HepG2 (cell line): ENCODE results near the gene OGG1. TPM values are rescaled to one million over a fixed set of nuclear protein-coding genes. Genes with fewer than 3 reads are reported as not detected.
A peak's percentile ranks its signal among the peaks of the same experiment; 100 is the strongest.

Experiments
- ATAD3A ChIP-seq: sonication (generic); formaldehyde crosslinking; IDR thresholded peaks from 2 replicates; pipeline ENCODE4 v1.4.0; 2020; ENCODE audit warnings: missing genetic modification reagents
- EP300 ChIP-seq, 3 experiments: sonication (generic) in 1 of 3; formaldehyde crosslinking in 1 of 3; IDR thresholded peaks; 2 replicates each; pipeline versions ENCODE4 v1.5.1 to v1.6.1; 2011 to 2020; ENCODE audit warnings: low read depth in 2 of 3, low read length in 2 of 3, borderline replicate concordance in 1 of 3, improper control_type of control experiment in 1 of 3, mild to moderate bottlenecking in 1 of 3, missing genetic modification reagents in 1 of 3, moderate library complexity in 1 of 3
- FOXK2 ChIP-seq: fragments of 450-650 bp; IDR thresholded peaks from 2 replicates; pipeline ENCODE4 v1.6.1; 2016
- IRX3 ChIP-seq: sonication (generic); formaldehyde crosslinking; IDR thresholded peaks from 2 replicates; pipeline ENCODE4 v1.8.1; 2023; ENCODE audit warnings: mild to moderate bottlenecking, low read depth, missing genetic modification reagents, borderline replicate concordance
- KDM1A ChIP-seq: IDR thresholded peaks from 2 replicates; pipeline ENCODE4 v1.6.1; 2016; ENCODE audit warnings: missing compliant biosample characterization
- MLLT10 ChIP-seq: sonication (generic); formaldehyde crosslinking; IDR thresholded peaks from 2 replicates; pipeline ENCODE4 v1.4.0; 2020; ENCODE audit warnings: missing genetic modification reagents
- NCOA1 ChIP-seq: sonication (generic); formaldehyde crosslinking; IDR thresholded peaks from 2 replicates; pipeline ENCODE4 v1.9.0; 2021; ENCODE audit warnings: missing genetic modification reagents
- SMYD3 ChIP-seq: sonication (generic); formaldehyde crosslinking; IDR thresholded peaks from 2 replicates; pipeline ENCODE4 v1.8.1; 2023; ENCODE audit warnings: mild to moderate bottlenecking, missing genetic modification reagents
- SRSF9 ChIP-seq: fragments of 200-400 bp; formaldehyde crosslinking; IDR thresholded peaks from 2 replicates; pipeline ENCODE4 v1.6.1; 2018; ENCODE audit warnings: borderline replicate concordance, mild to moderate bottlenecking, low read depth, low read length; ENCODE audit not compliant: insufficient read depth, poor library complexity, severe bottlenecking
- ZNF282 ChIP-seq: fragments of 450-650 bp; IDR thresholded peaks from 2 replicates; pipeline ENCODE4 v1.6.1; 2018; ENCODE audit not compliant: partially characterized antibody
- ZNF367 ChIP-seq: sonication (generic); formaldehyde crosslinking; IDR thresholded peaks from 2 replicates; pipeline ENCODE4 v1.4.0; 2020; ENCODE audit warnings: missing genetic modification reagents, borderline replicate concordance
- ZNF605 ChIP-seq: sonication (generic); formaldehyde crosslinking; IDR thresholded peaks from 2 replicates; pipeline ENCODE4 v1.8.0; 2022; ENCODE audit warnings: mild to moderate bottlenecking, missing genetic modification reagents
- ZNF644 ChIP-seq: IDR thresholded peaks from 2 replicates; pipeline ENCODE4 v1.6.1; 2016; ENCODE audit warnings: low read depth
- polyA plus RNA-seq, 8 experiments: library from polyadenylated mRNA; depleted of rRNA in 3 of 8; stranded (reverse) in 7 of 8; unstranded in 1 of 8; fragments of >200 nt; fragmentation: Illumina TruSeq in 4 of 8; extraction: Trizol in 4 of 8; gene quantifications; 2 replicates each; pipeline versions ENCODE4 v1.2.1 to v1.2.3, GENCODE V29; 2011 to 2016; ENCODE audit warnings: low read depth in 4 of 8, missing spikeins in 1 of 8, mixed read lengths in 1 of 8; ENCODE audit not compliant: insufficient read depth in 1 of 8
- total RNA-seq, 5 experiments: library from RNA; depleted of rRNA; stranded (reverse); fragments of >200 nt; fragmentation: Illumina TruSeq; extraction: Trizol; gene quantifications; 2 replicates each; pipeline ENCODE4 v1.2.3, GENCODE V29; 2016; ENCODE audit warnings: low read depth in 1 of 5
- TF ChIP-seq, protein P1 (sequence below): sonication (generic); formaldehyde crosslinking; conservative IDR thresholded peaks from 2 replicates; pipeline ENCODE4 v1.5.0; 2020; ENCODE audit warnings: missing genetic modification reagents
- TF ChIP-seq, protein P2 (sequence below): sonication (generic); formaldehyde crosslinking; IDR thresholded peaks from 2 replicates; pipeline ENCODE4 v1.4.0; 2020; ENCODE audit warnings: missing genetic modification reagents
- TF ChIP-seq, protein P3 (sequence below): sonication (generic); formaldehyde crosslinking; IDR thresholded peaks from 2 replicates; pipeline ENCODE4 v1.4.0; 2020; ENCODE audit warnings: missing genetic modification reagents
- TF ChIP-seq, protein P4 (sequence below): sonication (generic); formaldehyde crosslinking; IDR thresholded peaks from 2 replicates; pipeline ENCODE4 v1.5.0; 2020; ENCODE audit warnings: missing genetic modification reagents
- TF ChIP-seq, protein P5 (sequence below): sonication (generic); formaldehyde crosslinking; IDR thresholded peaks from 2 replicates; pipeline ENCODE4 v1.4.0; 2020; ENCODE audit warnings: missing genetic modification reagents
- TF ChIP-seq, protein P6 (sequence below): IDR thresholded peaks from 2 replicates; pipeline ENCODE4 v1.6.1; 2016

OGG1 gene
- total and polyA plus RNA-seq, 2 of the 13 experiments (the other 11 are each of a cell fraction or from before 2014, with no cell fraction given): 28.7 to 33.2 TPM

DNA sequence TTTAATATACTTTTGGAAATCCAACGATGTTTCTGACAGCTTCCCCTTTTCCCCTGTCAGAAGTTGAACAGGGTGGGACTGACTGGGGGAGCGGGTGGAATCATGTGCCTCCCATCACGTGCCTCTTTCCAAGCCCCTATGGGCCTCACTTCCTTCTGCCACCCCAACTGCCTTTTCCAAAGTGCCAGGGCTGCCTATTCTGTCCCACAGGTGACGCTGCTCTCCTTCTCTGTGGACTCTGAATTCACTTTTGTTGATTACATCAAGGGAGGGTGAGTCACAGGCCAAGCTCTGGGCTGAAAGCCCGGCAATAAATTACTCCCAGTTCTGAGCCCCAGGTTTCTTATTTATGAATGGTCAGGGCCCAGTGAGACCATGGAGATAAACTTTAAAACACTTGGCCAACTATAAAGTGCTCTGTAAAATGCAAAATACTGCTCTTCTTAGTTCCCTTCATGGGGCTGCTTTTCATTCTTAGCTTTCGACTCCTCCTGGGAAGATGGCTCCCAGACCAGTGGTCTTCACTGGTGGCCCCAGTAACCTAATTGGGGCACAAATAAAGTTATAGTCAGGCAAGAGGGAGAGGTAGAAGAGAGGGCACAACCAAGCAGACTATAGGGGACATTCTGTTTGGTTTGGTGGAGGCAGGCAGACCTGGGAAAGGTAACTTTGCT is 33.9 kb upstream of the OGG1 start (continued):
- TF ChIP-seq, protein P1, sequence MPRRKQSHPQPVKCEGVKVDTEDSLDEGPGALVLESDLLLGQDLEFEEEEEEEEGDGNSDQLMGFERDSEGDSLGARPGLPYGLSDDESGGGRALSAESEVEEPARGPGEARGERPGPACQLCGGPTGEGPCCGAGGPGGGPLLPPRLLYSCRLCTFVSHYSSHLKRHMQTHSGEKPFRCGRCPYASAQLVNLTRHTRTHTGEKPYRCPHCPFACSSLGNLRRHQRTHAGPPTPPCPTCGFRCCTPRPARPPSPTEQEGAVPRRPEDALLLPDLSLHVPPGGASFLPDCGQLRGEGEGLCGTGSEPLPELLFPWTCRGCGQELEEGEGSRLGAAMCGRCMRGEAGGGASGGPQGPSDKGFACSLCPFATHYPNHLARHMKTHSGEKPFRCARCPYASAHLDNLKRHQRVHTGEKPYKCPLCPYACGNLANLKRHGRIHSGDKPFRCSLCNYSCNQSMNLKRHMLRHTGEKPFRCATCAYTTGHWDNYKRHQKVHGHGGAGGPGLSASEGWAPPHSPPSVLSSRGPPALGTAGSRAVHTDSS: no peak
- TF ChIP-seq KDM1A (CRISPR knock-in tag) (no peak), FOXK2 (no peak), ZNF644 (no peak), ZNF367 (CRISPR knock-in tag) (no peak), ZNF282 (no peak), ZNF605 (no peak), SRSF9 (no peak), EP300 (IDR thresholded peaks at IDR 0.05; ENCODE audit: low read depth in 2 of 2, low read length in 2 of 2) (no peak), EP300 (CRISPR knock-in tag; IDR thresholded peaks at IDR 0.05; ENCODE audit: borderline replicate concordance) (no peak), SMYD3 (CRISPR knock-in tag) (no peak), MLLT10 (CRISPR knock-in tag) (no peak), ATAD3A (CRISPR knock-in tag) (no peak), IRX3 (no peak), NCOA1 (CRISPR knock-in tag) (no peak)
- TF ChIP-seq, protein P2, sequence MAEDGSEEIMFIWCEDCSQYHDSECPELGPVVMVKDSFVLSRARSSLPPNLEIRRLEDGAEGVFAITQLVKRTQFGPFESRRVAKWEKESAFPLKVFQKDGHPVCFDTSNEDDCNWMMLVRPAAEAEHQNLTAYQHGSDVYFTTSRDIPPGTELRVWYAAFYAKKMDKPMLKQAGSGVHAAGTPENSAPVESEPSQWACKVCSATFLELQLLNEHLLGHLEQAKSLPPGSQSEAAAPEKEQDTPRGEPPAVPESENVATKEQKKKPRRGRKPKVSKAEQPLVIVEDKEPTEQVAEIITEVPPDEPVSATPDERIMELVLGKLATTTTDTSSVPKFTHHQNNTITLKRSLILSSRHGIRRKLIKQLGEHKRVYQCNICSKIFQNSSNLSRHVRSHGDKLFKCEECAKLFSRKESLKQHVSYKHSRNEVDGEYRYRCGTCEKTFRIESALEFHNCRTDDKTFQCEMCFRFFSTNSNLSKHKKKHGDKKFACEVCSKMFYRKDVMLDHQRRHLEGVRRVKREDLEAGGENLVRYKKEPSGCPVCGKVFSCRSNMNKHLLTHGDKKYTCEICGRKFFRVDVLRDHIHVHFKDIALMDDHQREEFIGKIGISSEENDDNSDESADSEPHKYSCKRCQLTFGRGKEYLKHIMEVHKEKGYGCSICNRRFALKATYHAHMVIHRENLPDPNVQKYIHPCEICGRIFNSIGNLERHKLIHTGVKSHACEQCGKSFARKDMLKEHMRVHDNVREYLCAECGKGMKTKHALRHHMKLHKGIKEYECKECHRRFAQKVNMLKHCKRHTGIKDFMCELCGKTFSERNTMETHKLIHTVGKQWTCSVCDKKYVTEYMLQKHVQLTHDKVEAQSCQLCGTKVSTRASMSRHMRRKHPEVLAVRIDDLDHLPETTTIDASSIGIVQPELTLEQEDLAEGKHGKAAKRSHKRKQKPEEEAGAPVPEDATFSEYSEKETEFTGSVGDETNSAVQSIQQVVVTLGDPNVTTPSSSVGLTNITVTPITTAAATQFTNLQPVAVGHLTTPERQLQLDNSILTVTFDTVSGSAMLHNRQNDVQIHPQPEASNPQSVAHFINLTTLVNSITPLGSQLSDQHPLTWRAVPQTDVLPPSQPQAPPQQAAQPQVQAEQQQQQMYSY (CRISPR knock-in tag): no peak
- TF ChIP-seq, protein P3, sequence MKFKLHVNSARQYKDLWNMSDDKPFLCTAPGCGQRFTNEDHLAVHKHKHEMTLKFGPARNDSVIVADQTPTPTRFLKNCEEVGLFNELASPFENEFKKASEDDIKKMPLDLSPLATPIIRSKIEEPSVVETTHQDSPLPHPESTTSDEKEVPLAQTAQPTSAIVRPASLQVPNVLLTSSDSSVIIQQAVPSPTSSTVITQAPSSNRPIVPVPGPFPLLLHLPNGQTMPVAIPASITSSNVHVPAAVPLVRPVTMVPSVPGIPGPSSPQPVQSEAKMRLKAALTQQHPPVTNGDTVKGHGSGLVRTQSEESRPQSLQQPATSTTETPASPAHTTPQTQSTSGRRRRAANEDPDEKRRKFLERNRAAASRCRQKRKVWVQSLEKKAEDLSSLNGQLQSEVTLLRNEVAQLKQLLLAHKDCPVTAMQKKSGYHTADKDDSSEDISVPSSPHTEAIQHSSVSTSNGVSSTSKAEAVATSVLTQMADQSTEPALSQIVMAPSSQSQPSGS (CRISPR knock-in tag): no peak
- TF ChIP-seq, protein P4, sequence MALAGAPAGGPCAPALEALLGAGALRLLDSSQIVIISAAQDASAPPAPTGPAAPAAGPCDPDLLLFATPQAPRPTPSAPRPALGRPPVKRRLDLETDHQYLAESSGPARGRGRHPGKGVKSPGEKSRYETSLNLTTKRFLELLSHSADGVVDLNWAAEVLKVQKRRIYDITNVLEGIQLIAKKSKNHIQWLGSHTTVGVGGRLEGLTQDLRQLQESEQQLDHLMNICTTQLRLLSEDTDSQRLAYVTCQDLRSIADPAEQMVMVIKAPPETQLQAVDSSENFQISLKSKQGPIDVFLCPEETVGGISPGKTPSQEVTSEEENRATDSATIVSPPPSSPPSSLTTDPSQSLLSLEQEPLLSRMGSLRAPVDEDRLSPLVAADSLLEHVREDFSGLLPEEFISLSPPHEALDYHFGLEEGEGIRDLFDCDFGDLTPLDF (CRISPR knock-in tag): no peak
- TF ChIP-seq, protein P5, sequence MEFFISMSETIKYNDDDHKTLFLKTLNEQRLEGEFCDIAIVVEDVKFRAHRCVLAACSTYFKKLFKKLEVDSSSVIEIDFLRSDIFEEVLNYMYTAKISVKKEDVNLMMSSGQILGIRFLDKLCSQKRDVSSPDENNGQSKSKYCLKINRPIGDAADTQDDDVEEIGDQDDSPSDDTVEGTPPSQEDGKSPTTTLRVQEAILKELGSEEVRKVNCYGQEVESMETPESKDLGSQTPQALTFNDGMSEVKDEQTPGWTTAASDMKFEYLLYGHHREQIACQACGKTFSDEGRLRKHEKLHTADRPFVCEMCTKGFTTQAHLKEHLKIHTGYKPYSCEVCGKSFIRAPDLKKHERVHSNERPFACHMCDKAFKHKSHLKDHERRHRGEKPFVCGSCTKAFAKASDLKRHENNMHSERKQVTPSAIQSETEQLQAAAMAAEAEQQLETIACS: no peak
- TF ChIP-seq, protein P6, sequence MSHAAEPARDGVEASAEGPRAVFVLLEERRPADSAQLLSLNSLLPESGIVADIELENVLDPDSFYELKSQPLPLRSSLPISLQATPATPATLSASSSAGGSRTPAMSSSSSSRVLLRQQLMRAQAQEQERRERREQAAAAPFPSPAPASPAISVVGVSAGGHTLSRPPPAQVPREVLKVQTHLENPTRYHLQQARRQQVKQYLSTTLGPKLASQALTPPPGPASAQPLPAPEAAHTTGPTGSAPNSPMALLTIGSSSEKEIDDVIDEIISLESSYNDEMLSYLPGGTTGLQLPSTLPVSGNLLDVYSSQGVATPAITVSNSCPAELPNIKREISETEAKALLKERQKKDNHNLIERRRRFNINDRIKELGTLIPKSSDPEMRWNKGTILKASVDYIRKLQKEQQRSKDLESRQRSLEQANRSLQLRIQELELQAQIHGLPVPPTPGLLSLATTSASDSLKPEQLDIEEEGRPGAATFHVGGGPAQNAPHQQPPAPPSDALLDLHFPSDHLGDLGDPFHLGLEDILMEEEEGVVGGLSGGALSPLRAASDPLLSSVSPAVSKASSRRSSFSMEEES (CRISPR knock-in tag): peak; percentile 78
